ENCODE measurements around the gene RNF7.

GRCh38 chr3:141789281-141789680, 51.2 kb downstream of the RNF7 start:
- TF ChIP-seq FOXP4 (CRISPR knock-in tag; IDR thresholded peaks at IDR 0.05; ENCODE audit: borderline replicate concordance): no peak
- TF ChIP-seq, protein P1, sequence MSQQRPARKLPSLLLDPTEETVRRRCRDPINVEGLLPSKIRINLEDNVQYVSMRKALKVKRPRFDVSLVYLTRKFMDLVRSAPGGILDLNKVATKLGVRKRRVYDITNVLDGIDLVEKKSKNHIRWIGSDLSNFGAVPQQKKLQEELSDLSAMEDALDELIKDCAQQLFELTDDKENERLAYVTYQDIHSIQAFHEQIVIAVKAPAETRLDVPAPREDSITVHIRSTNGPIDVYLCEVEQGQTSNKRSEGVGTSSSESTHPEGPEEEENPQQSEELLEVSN (IDR thresholded peaks at IDR 0.05; ENCODE audit: borderline replicate concordance in 1 of 2, extremely low read depth in 1 of 2, insufficient read depth in 1 of 2, insufficient read length in 1 of 2, low read depth in 1 of 2, low read length in 1 of 2, poor library complexity in 1 of 2, severe bottlenecking in 1 of 2): no peak
- TF ChIP-seq, protein P2, sequence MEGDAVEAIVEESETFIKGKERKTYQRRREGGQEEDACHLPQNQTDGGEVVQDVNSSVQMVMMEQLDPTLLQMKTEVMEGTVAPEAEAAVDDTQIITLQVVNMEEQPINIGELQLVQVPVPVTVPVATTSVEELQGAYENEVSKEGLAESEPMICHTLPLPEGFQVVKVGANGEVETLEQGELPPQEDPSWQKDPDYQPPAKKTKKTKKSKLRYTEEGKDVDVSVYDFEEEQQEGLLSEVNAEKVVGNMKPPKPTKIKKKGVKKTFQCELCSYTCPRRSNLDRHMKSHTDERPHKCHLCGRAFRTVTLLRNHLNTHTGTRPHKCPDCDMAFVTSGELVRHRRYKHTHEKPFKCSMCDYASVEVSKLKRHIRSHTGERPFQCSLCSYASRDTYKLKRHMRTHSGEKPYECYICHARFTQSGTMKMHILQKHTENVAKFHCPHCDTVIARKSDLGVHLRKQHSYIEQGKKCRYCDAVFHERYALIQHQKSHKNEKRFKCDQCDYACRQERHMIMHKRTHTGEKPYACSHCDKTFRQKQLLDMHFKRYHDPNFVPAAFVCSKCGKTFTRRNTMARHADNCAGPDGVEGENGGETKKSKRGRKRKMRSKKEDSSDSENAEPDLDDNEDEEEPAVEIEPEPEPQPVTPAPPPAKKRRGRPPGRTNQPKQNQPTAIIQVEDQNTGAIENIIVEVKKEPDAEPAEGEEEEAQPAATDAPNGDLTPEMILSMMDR (IDR thresholded peaks at IDR 0.05 in 2 of 3, conservative IDR thresholded peaks at IDR 0.05 in 1 of 3; ENCODE audit: insufficient read depth in 2 of 3, low read depth in 1 of 3, low read length in 3 of 3): peak; percentile 9 to 43 (median 19); a peak in 2 of 6 replicates

Data from K562 (cell line).